Caco-2 (cell line): ENCODE data around the gene OR10AD1. TPM values are rescaled to one million over a fixed set of nuclear protein-coding genes. Genes with fewer than 3 reads are reported as not detected.

Experiments used
- Bru-seq: library from RNA; stranded (reverse); fragments of 400-500 nt; gene quantifications from one replicate; lab custom pipeline; 2021; lab: Mats Ljungman, UMichigan
- BruChase-seq, 2 experiments: library from RNA; stranded (reverse); fragments of 400-500 nt; gene quantifications; one replicate each; lab custom pipeline; 2021; lab: Mats Ljungman, UMichigan
- BruUV-seq: library from RNA; stranded (reverse); fragments of 400-500 nt; replicated peaks from 2 replicates; lab custom pipeline; 2021; lab: Mats Ljungman, UMichigan
- CTCF ChIA-PET: fragments of 300-600 bp; sonication (Branson Sonifier 250); formaldehyde crosslinking; loops from one replicate; lab custom pipeline; 2022; ENCODE audit warnings: antibody characterized with exemption; lab: Charles Lee
- POLR2A ChIA-PET: fragments of 300-600 bp; sonication (Branson Sonifier 250); formaldehyde crosslinking; loops from one replicate; lab custom pipeline; 2022; ENCODE audit warnings: antibody characterized with exemption; lab: Charles Lee
- DNase-seq, 2 experiments: peaks; one replicate each; pipeline versions ENCODE4 v3.0.0 to v3.0.0-alpha.2; 2020 to 2022
- H3K27me3 ChIP-seq: replicated peaks from 2 replicates; pipeline ENCODE4 v1.6.0; 2011; ENCODE audit warnings: low read length; ENCODE audit not compliant: control insufficient read depth, insufficient read depth
- H3K36me3 ChIP-seq: 2 replicates; pipeline ENCODE4 v1.5.1; 2011; ENCODE audit warnings: low read length; ENCODE audit not compliant: control insufficient read depth, insufficient read depth
- H3K4me1 ChIP-seq: fragments of 250-450 bp; sonication (Bioruptor Pico); 2 replicates; pipeline ENCODE4 v1.5.1; 2020; ENCODE audit warnings: mild to moderate bottlenecking
- H3K4me3 ChIP-seq: 2 replicates; pipeline ENCODE4 v1.5.1; 2011; ENCODE audit warnings: low read depth, mild to moderate bottlenecking, control low read depth, low read length
- H3K9me3 ChIP-seq: fragments of 250-450 bp; sonication (Bioruptor Pico); 2 replicates; pipeline ENCODE4 v1.5.1; 2020; ENCODE audit warnings: mild to moderate bottlenecking, moderate library complexity
- H3K27ac Mint-ChIP-seq: one replicate; pipeline ENCODE4 v1.8.0; 2022; ENCODE audit warnings: mixed read lengths; ENCODE audit not compliant: unreplicated experiment
- H3K27me3 Mint-ChIP-seq: one replicate; pipeline ENCODE4 v1.8.0; 2022; ENCODE audit warnings: mixed read lengths; ENCODE audit not compliant: insufficient read depth, unreplicated experiment
- H3K36me3 Mint-ChIP-seq: one replicate; pipeline ENCODE4 v1.8.0; 2022; ENCODE audit warnings: mild to moderate bottlenecking, mixed read lengths; ENCODE audit not compliant: insufficient read depth, unreplicated experiment
- H3K4me1 Mint-ChIP-seq: one replicate; pipeline ENCODE4 v1.8.0; 2022; ENCODE audit warnings: low read depth, mixed read lengths; ENCODE audit not compliant: unreplicated experiment
- H3K4me3 Mint-ChIP-seq: one replicate; pipeline ENCODE4 v1.8.0; 2022; ENCODE audit warnings: mild to moderate bottlenecking, moderate library complexity, mixed read lengths; ENCODE audit not compliant: unreplicated experiment
- H3K9me3 Mint-ChIP-seq: one replicate; pipeline ENCODE4 v1.8.0; 2022; ENCODE audit warnings: mixed read lengths; ENCODE audit not compliant: unreplicated experiment
- intact Hi-C: fragments of 100-400 bp; cut with micrococcal nuclease; formaldehyde crosslinking; loops from one replicate; pipeline ENCODE4 v1.10.0; 2022; ENCODE audit not compliant: unreplicated experiment
- long read RNA-seq: library from polyadenylated mRNA; stranded (forward); transcript quantifications from one replicate; pipeline ENCODE4 v2.0.0, GENCODE V29; 2022
- total RNA-seq: library from RNA; stranded (reverse); gene quantifications from 2 replicates; pipeline ENCODE4 v1.2.3, GENCODE V29; 2022
- TF ChIP-seq, protein P1 (sequence below), 2 experiments: fragments of 200-600 bp in 1 of 2; IDR thresholded peaks; 1 replicate in 1 of 2; 2 replicates in 1 of 2; pipeline versions ENCODE4 v1.5.1 to v1.8.0; 2011 to 2022; ENCODE audit warnings: antibody characterized with exemption in 1 of 2, control low read depth in 1 of 2, inconsistent platforms in 1 of 2, low read depth in 1 of 2, low read length in 1 of 2, mild to moderate bottlenecking in 1 of 2, moderate library complexity in 1 of 2; ENCODE audit not compliant: insufficient read depth in 1 of 2, severe bottlenecking in 1 of 2, unreplicated experiment in 1 of 2

Gene OR10AD1, protein sequence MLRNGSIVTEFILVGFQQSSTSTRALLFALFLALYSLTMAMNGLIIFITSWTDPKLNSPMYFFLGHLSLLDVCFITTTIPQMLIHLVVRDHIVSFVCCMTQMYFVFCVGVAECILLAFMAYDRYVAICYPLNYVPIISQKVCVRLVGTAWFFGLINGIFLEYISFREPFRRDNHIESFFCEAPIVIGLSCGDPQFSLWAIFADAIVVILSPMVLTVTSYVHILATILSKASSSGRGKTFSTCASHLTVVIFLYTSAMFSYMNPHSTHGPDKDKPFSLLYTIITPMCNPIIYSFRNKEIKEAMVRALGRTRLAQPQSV
- not detected in 2 replicates for total RNA-seq
- Bru-seq, nascent RNA, result not detected
- not detected for BruChase-seq, experiment 1, labeled RNA remaining after a 2-hour chase
- BruChase-seq, experiment 2, labeled RNA remaining after a 6-hour chase, result not detected
- long read RNA-seq, result 0 reads

DNA sequence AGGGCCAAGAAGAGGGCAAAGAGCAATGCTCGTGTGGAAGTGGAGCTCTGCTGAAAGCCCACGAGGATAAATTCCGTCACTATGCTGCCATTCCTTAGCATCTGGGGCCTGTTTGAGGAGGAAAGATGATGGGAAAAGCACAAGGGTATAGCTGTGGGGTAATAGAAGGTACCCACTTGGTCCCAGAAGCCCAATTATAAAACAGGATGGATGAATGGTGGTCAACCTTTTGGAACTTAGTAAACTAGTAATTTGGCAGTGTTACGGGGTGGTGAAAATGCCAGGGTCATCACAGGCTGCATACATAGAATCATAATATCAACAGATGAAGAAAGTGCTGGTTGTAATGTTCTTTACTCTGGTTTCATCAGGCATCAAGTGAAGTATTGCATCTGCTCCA lies at the start of gene OR10AD1:
Gene OR10AD1 (minus strand): TSS at position 101 of the 400 bp plus-strand sequence. CDS start 0 bp downstream, at position 101.
- peaks cover 43% of the 10 kb centered on the region for H3K9me3 Mint-ChIP-seq
- H3K9me3 ChIP-seq, result peaks cover 24% of the 10 kb centered on the region
- H3K4me3 Mint-ChIP-seq, result no peak within 1 kb of the TSS
- ChIA-PET CTCF (no interaction called here), POLR2A (no interaction called here)
- no peaks in the 10 kb centered on the region for H3K27me3 ChIP-seq
- H3K27ac Mint-ChIP-seq, result peak within 1 kb of the TSS; percentile 41
- H3K4me3 ChIP-seq, result no peak within 1 kb of the TSS
- TF ChIP-seq, protein P1, sequence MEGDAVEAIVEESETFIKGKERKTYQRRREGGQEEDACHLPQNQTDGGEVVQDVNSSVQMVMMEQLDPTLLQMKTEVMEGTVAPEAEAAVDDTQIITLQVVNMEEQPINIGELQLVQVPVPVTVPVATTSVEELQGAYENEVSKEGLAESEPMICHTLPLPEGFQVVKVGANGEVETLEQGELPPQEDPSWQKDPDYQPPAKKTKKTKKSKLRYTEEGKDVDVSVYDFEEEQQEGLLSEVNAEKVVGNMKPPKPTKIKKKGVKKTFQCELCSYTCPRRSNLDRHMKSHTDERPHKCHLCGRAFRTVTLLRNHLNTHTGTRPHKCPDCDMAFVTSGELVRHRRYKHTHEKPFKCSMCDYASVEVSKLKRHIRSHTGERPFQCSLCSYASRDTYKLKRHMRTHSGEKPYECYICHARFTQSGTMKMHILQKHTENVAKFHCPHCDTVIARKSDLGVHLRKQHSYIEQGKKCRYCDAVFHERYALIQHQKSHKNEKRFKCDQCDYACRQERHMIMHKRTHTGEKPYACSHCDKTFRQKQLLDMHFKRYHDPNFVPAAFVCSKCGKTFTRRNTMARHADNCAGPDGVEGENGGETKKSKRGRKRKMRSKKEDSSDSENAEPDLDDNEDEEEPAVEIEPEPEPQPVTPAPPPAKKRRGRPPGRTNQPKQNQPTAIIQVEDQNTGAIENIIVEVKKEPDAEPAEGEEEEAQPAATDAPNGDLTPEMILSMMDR (IDR thresholded peaks at IDR 0.05; ENCODE audit: insufficient read depth in 1 of 2, low read depth in 1 of 2, low read length in 1 of 2, severe bottlenecking in 1 of 2, unreplicated experiment in 1 of 2), result no peak
- no peaks in the 10 kb centered on the region for H3K36me3 ChIP-seq
- intact Hi-C loops, result no loop called here
- H3K27me3 Mint-ChIP-seq, result no peaks in the 10 kb centered on the region
- peaks cover 26% of the 10 kb centered on the region for H3K4me1 ChIP-seq
- peaks cover 21% of the 10 kb centered on the region for H3K4me1 Mint-ChIP-seq
- no TSS peak for BruUV-seq
- no peak for DNase-seq
- peaks cover 22% of the 10 kb centered on the region for H3K36me3 Mint-ChIP-seq

DNA sequence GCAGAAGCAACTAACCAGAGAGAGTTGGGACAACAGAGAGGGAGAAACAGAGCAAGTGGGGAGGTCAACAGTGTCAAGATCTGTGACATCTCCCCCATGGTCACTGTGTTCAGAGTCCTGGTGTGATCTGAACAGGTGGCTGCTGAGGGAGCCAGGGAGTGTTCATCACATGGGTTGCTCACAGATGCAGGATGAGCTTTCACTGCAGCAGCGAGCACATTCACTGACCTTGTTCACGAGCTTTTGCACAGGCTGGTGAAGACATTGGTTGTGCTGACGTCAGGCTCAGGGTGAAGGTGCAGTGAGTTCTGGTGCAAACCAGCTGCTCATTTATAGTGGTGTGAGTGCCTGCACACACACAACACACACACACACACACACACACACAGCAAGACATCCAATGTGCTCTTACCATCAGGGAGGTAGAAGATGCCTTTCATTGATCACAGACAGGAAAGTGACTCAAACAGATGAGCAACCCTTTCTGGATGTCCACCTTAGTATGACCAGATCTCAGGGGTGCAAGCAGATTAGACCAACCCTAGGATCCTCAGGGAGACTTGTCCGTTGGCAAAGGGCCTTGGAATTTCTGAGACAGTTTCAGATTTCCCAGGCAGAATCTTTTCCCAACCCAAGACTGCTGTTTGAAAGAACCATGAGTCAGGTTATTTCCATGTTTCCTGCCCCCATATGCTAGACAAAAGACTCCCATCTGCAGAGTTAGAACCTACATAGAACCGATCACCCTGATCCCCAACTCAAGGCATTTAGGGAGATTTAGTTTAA lies 44.3 kb upstream of the OR10AD1 start:
- ChIA-PET POLR2A (no interaction called here), CTCF (no interaction called here)
- no TSS peak for BruUV-seq
- no peaks in the 10 kb centered on the region for H3K27me3 ChIP-seq
- H3K36me3 ChIP-seq, result no peaks in the 10 kb centered on the region
- Mint-ChIP-seq H3K27me3 (peaks cover 6% of the 10 kb centered on the region), H3K9me3 (peaks cover 12% of the 10 kb centered on the region), H3K4me1 (no peaks in the 10 kb centered on the region), H3K36me3 (no peaks in the 10 kb centered on the region), H3K27ac (no peak overlapping the region), H3K4me3 (no peak overlapping the region)
- no peaks in the 10 kb centered on the region for H3K4me1 ChIP-seq
- intact Hi-C loops, result no loop called here
- H3K9me3 ChIP-seq, result peaks cover under 1% of the 10 kb centered on the region; the same call in 1 of the 2 replicates
- DNase-seq, result no peak
- H3K4me3 ChIP-seq, result no peak overlapping the region
- TF ChIP-seq, protein P1 (IDR thresholded peaks at IDR 0.05; ENCODE audit: insufficient read depth in 1 of 2, low read depth in 1 of 2, low read length in 1 of 2, severe bottlenecking in 1 of 2, unreplicated experiment in 1 of 2), result no peak

DNA sequence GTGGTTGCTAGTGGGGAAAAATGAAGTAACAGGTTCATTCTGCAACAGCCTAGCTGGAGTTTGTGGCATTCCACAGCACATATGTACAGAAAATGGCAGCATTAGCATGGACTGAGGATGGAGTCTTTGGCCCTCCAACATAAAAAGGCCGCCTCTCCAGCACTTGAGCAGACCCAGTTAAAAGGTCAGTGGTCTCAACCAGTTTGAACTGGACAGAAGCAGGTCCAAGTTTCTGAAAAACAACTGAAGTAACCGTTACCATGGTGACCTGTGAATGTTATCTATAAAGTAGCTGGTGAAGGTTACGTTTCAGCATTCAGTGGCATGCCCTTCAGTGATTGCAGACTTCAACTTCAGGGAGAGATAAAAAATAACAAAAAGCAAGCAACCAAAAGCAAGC lies 34.1 kb upstream of the OR10AD1 start:
- ChIA-PET CTCF (no interaction called here), POLR2A (no interaction called here)
- H3K4me3 ChIP-seq, result no peak overlapping the region
- no peaks in the 10 kb centered on the region for H3K4me1 ChIP-seq
- no peaks in the 10 kb centered on the region for H3K4me1 Mint-ChIP-seq
- peaks cover 2% of the 10 kb centered on the region for H3K27me3 Mint-ChIP-seq
- no peaks in the 10 kb centered on the region for H3K36me3 ChIP-seq
- no peaks in the 10 kb centered on the region for H3K27me3 ChIP-seq
- intact Hi-C loops, result no loop called here
- no TSS peak for BruUV-seq
- H3K36me3 Mint-ChIP-seq, result no peaks in the 10 kb centered on the region
- H3K4me3 Mint-ChIP-seq, result no peak overlapping the region
- no peak overlapping the region for H3K27ac Mint-ChIP-seq
- TF ChIP-seq, protein P1 (IDR thresholded peaks at IDR 0.05; ENCODE audit: insufficient read depth in 1 of 2, low read depth in 1 of 2, low read length in 1 of 2, severe bottlenecking in 1 of 2, unreplicated experiment in 1 of 2), result no peak
- peaks cover 12% of the 10 kb centered on the region; the same call in 1 of the 2 replicates for H3K9me3 ChIP-seq
- no peak for DNase-seq
- H3K9me3 Mint-ChIP-seq, result peaks cover 23% of the 10 kb centered on the region
